WTC11 (cell line): ENCODE results near the gene XPNPEP3. TPM values are rescaled to one million over a fixed set of nuclear protein-coding genes. Genes with fewer than 3 reads are reported as not detected.
A peak's percentile ranks its signal among the peaks of the same experiment; 100 is the strongest.

Experiments
- ATAC-seq: fragments of 200-7000 bp; cut with Tn5 transposase; 2 replicates; pipeline ENCODE4 v1.10.0; 2021; ENCODE audit warnings: mild to moderate bottlenecking, moderate library complexity
- CTCF ChIA-PET: fragments of 300-600 bp; sonication (Branson Sonifier 250); formaldehyde crosslinking; loops from one replicate; lab custom pipeline; 2021; ENCODE audit warnings: antibody characterized with exemption; lab: Charles Lee
- POLR2A ChIA-PET: fragments of 350-600 bp; sonication (Branson Sonifier 250); formaldehyde crosslinking; loops from one replicate; lab custom pipeline; 2021; ENCODE audit warnings: antibody characterized with exemption; lab: Charles Lee
- DNase-seq: peaks from one replicate; pipeline ENCODE4 v3.0.0; 2021; ENCODE audit warnings: low spot score
- H3K27ac Mint-ChIP-seq: 2 replicates; pipeline ENCODE4 v1.8.0; 2021; ENCODE audit warnings: mixed read lengths
- H3K27me3 Mint-ChIP-seq: 2 replicates; pipeline ENCODE4 v1.8.0; 2021; ENCODE audit warnings: low read depth, mild to moderate bottlenecking, moderate library complexity, mixed read lengths
- H3K36me3 Mint-ChIP-seq: 2 replicates; pipeline ENCODE4 v1.8.0; 2021; ENCODE audit warnings: mixed read lengths
- H3K4me1 Mint-ChIP-seq: 2 replicates; pipeline ENCODE4 v1.8.0; 2022; ENCODE audit warnings: mixed read lengths
- H3K4me3 Mint-ChIP-seq: 2 replicates; pipeline ENCODE4 v1.8.0; 2021; ENCODE audit warnings: mild to moderate bottlenecking, moderate library complexity, mixed read lengths
- H3K9me3 Mint-ChIP-seq: 2 replicates; pipeline ENCODE4 v1.8.0; 2021; ENCODE audit warnings: mixed read lengths
- ATF1 ChIP-seq: sonication (generic); formaldehyde crosslinking; IDR thresholded peaks from 2 replicates; pipeline ENCODE4 v1.8.1; 2023; ENCODE audit warnings: mild to moderate bottlenecking, moderate library complexity, missing genetic modification reagents
- CBFB ChIP-seq: sonication (generic); formaldehyde crosslinking; IDR thresholded peaks from 2 replicates; pipeline ENCODE4 v1.8.1; 2022; ENCODE audit warnings: mild to moderate bottlenecking, low read depth, missing genetic modification reagents
- ETV6 ChIP-seq: sonication (generic); formaldehyde crosslinking; IDR thresholded peaks from 2 replicates; pipeline ENCODE4 v1.8.1; 2022; ENCODE audit warnings: mild to moderate bottlenecking, missing genetic modification reagents
- FOXK1 ChIP-seq: sonication (generic); formaldehyde crosslinking; IDR thresholded peaks from 2 replicates; pipeline ENCODE4 v1.8.0; 2022; ENCODE audit warnings: mild to moderate bottlenecking, moderate library complexity, missing genetic modification reagents
- GRHL2 ChIP-seq: fragments of 250-450 bp; sonication (Bioruptor Pico); IDR thresholded peaks from 2 replicates; pipeline ENCODE4 v1.8.0; 2022; ENCODE audit warnings: mild to moderate bottlenecking, moderate library complexity; ENCODE audit not compliant: insufficient replicate concordance, severe bottlenecking
- KAT7 ChIP-seq: sonication (generic); formaldehyde crosslinking; IDR thresholded peaks from 2 replicates; pipeline ENCODE4 v1.8.1; 2023; ENCODE audit warnings: missing genetic modification reagents, mild to moderate bottlenecking, borderline replicate concordance
- MYBL2 ChIP-seq: sonication (generic); formaldehyde crosslinking; IDR thresholded peaks from 2 replicates; pipeline ENCODE4 v1.8.1; 2023; ENCODE audit warnings: mild to moderate bottlenecking, moderate library complexity, missing genetic modification reagents
- NFATC4 ChIP-seq: fragments of 250-450 bp; sonication (Bioruptor Pico); IDR thresholded peaks from 2 replicates; pipeline ENCODE4 v1.9.0; 2021; ENCODE audit warnings: mild to moderate bottlenecking
- NFYB ChIP-seq: sonication (generic); formaldehyde crosslinking; conservative IDR thresholded peaks from 2 replicates; pipeline ENCODE4 v1.8.0; 2022; ENCODE audit warnings: low read depth, missing genetic modification reagents
- NR1H2 ChIP-seq: sonication (generic); formaldehyde crosslinking; IDR thresholded peaks from 2 replicates; pipeline ENCODE4 v1.9.0; 2021; ENCODE audit warnings: mild to moderate bottlenecking, moderate library complexity, missing genetic modification reagents
- OVOL2 ChIP-seq: fragments of 250-450 bp; sonication (Bioruptor Pico); IDR thresholded peaks from 2 replicates; pipeline ENCODE4 v1.9.0; 2021; ENCODE audit warnings: mild to moderate bottlenecking, borderline replicate concordance
- PRRX2 ChIP-seq: fragments of 250-450 bp; sonication (Bioruptor Pico); IDR thresholded peaks from 2 replicates; pipeline ENCODE4 v1.8.0; 2021; ENCODE audit warnings: mild to moderate bottlenecking
- SOX15 ChIP-seq: fragments of 250-450 bp; sonication (Bioruptor Pico); IDR thresholded peaks from 2 replicates; pipeline ENCODE4 v1.9.0; 2021; ENCODE audit warnings: mild to moderate bottlenecking
- ZBTB21 ChIP-seq: sonication (generic); formaldehyde crosslinking; IDR thresholded peaks from 2 replicates; pipeline ENCODE4 v1.8.1; 2023; ENCODE audit warnings: mild to moderate bottlenecking, missing genetic modification reagents, borderline replicate concordance
- ZNF121 ChIP-seq: sonication (generic); formaldehyde crosslinking; IDR thresholded peaks from 2 replicates; pipeline ENCODE4 v1.8.0; 2023; ENCODE audit warnings: missing genetic modification reagents
- ZNF317 ChIP-seq: sonication (generic); formaldehyde crosslinking; IDR thresholded peaks from 2 replicates; pipeline ENCODE4 v1.8.1; 2023; ENCODE audit warnings: low read depth, mild to moderate bottlenecking, moderate library complexity, missing genetic modification reagents, borderline replicate concordance
- ZNF416 ChIP-seq: fragments of 250-450 bp; sonication (Bioruptor Pico); IDR thresholded peaks from 2 replicates; pipeline ENCODE4 v1.9.0; 2021; ENCODE audit warnings: mild to moderate bottlenecking, inconsistent platforms
- total RNA-seq: library from RNA; stranded (reverse); gene quantifications from 3 replicates; pipeline ENCODE4 v1.2.3, GENCODE V29; 2021
- TF ChIP-seq, protein P1 (sequence below): sonication (generic); formaldehyde crosslinking; IDR thresholded peaks from 2 replicates; pipeline ENCODE4 v1.8.0; 2022; ENCODE audit warnings: mild to moderate bottlenecking, missing genetic modification reagents
- TF ChIP-seq, protein P2 (sequence below): sonication (generic); formaldehyde crosslinking; IDR thresholded peaks from 2 replicates; pipeline ENCODE4 v1.8.1; 2022; ENCODE audit warnings: missing genetic modification reagents, borderline replicate concordance
- TF ChIP-seq, protein P3 (sequence below): sonication (generic); formaldehyde crosslinking; IDR thresholded peaks from 2 replicates; pipeline ENCODE4 v1.8.0; 2022; ENCODE audit warnings: mild to moderate bottlenecking, missing genetic modification reagents
- TF ChIP-seq, protein P4 (sequence below): fragments of 250-450 bp; sonication (Bioruptor Pico); IDR thresholded peaks from 2 replicates; pipeline ENCODE4 v1.9.0; 2021; ENCODE audit warnings: mild to moderate bottlenecking
- TF ChIP-seq, protein P5 (sequence below): fragments of 200-600 bp; IDR thresholded peaks from 2 replicates; pipeline ENCODE4 v1.8.0; 2022; ENCODE audit warnings: antibody characterized with exemption
- TF ChIP-seq, protein P6 (sequence below): sonication (generic); formaldehyde crosslinking; IDR thresholded peaks from 2 replicates; pipeline ENCODE4 v1.8.0; 2022; ENCODE audit warnings: mild to moderate bottlenecking, missing genetic modification reagents
- TF ChIP-seq, protein P7 (sequence below): sonication (generic); formaldehyde crosslinking; IDR thresholded peaks from 2 replicates; pipeline ENCODE4 v1.8.0; 2023; ENCODE audit warnings: missing genetic modification reagents

XPNPEP3 gene
- total RNA-seq, 1 experiment from 2014 or later: 28.2 TPM

DNA sequence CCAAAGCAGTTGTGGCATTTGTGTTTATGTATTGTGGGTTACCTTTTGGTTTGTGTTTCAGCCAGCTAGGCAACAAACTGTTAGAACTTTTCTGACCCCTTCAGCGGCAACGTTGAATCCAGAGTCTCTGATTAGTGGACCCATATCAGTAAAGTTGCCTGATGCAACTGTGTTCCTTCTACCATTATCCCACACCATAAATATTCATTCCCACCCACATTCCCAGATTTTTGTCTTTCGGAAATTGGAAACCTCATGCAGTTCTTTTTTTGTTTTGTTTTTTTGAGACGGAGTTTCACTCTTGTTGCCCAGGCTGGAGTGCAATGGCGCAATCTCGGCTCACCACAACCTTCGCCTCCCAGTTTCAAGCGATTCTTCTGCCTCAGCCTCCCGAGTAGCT lies 63.6 kb downstream of the XPNPEP3 start (continued):
- TF ChIP-seq, protein P1, sequence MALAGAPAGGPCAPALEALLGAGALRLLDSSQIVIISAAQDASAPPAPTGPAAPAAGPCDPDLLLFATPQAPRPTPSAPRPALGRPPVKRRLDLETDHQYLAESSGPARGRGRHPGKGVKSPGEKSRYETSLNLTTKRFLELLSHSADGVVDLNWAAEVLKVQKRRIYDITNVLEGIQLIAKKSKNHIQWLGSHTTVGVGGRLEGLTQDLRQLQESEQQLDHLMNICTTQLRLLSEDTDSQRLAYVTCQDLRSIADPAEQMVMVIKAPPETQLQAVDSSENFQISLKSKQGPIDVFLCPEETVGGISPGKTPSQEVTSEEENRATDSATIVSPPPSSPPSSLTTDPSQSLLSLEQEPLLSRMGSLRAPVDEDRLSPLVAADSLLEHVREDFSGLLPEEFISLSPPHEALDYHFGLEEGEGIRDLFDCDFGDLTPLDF (CRISPR knock-in tag): no peak
- TF ChIP-seq ETV6 (CRISPR knock-in tag) (no peak), OVOL2 (no peak), MYBL2 (CRISPR knock-in tag) (no peak)
- TF ChIP-seq, protein P2, sequence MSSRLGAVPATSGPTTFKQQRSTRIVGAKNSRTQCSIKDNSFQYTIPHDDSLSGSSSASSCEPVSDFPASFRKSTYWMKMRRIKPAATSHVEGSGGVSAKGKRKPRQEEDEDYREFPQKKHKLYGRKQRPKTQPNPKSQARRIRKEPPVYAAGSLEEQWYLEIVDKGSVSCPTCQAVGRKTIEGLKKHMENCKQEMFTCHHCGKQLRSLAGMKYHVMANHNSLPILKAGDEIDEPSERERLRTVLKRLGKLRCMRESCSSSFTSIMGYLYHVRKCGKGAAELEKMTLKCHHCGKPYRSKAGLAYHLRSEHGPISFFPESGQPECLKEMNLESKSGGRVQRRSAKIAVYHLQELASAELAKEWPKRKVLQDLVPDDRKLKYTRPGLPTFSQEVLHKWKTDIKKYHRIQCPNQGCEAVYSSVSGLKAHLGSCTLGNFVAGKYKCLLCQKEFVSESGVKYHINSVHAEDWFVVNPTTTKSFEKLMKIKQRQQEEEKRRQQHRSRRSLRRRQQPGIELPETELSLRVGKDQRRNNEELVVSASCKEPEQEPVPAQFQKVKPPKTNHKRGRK (CRISPR knock-in tag): no peak
- TF ChIP-seq, protein P3, sequence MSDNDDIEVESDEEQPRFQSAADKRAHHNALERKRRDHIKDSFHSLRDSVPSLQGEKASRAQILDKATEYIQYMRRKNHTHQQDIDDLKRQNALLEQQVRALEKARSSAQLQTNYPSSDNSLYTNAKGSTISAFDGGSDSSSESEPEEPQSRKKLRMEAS (CRISPR knock-in tag): no peak
- TF ChIP-seq, protein P4, sequence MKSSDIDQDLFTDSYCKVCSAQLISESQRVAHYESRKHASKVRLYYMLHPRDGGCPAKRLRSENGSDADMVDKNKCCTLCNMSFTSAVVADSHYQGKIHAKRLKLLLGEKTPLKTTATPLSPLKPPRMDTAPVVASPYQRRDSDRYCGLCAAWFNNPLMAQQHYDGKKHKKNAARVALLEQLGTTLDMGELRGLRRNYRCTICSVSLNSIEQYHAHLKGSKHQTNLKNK (CRISPR knock-in tag): no peak

DNA sequence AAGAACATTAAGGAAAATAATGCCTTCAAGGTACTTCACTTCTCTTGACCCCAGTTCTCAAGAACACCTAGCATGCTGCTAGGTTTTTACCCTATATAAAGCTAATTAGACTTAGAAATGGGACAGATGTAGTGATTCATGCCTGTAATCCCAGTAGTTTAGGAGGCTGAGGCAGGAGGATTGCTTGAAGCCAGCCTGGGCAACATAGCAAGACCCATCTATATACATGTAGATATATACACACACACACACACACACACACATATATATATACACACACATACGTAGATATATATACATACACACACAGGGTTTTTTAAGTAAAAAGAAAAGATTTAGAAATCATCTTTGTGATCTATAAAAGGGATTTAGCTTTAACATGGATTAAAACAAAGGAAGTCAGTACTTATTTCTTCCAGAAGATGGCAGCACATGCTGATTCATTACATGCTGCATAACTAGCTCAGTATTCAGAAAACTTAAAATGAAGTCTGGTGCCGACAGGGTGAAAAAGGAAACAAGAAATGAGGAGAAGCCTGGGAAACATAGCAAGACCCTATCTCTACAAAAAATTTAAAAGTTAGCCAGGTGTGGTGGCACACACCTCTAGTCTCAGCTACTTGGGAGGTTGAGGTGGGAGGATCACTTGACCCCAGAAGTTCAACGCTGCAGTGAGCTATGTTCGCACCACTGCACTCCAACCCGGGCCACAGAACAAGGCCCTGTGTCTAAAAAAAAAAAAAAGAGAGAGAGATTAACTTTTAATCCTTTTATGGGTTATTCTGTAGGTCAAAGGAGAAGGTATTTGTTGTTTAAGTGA lies 65.7 kb downstream of the XPNPEP3 start:
- Mint-ChIP-seq H3K36me3 (peaks cover 37% of the 10 kb centered on the region), H3K9me3 (no peaks in the 10 kb centered on the region), H3K4me3 (no peak overlapping the region), H3K27me3 (no peaks in the 10 kb centered on the region), H3K4me1 (no peaks in the 10 kb centered on the region), H3K27ac (no peak overlapping the region; the same call in 1 of the 2 replicates)
- CTCF ChIA-PET: interaction anchor here (0.5 to 4.9 kb wide), 53 partner anchors 8 to 530 kb away, joined by 3 to 87 read pairs (median 4); partner anchors contain the start of genes EP300, RBX1, ST13 and TEF
- no peak for ATAC-seq
- DNase-seq: no peak
- POLR2A ChIA-PET: interaction anchor here (0.6 to 1.0 kb wide), 3 partner anchors 29 to 199 kb away, joined by 3 to 4 read pairs (median 3); partner anchors contain the start of gene RBX1
- TF ChIP-seq, protein P5, sequence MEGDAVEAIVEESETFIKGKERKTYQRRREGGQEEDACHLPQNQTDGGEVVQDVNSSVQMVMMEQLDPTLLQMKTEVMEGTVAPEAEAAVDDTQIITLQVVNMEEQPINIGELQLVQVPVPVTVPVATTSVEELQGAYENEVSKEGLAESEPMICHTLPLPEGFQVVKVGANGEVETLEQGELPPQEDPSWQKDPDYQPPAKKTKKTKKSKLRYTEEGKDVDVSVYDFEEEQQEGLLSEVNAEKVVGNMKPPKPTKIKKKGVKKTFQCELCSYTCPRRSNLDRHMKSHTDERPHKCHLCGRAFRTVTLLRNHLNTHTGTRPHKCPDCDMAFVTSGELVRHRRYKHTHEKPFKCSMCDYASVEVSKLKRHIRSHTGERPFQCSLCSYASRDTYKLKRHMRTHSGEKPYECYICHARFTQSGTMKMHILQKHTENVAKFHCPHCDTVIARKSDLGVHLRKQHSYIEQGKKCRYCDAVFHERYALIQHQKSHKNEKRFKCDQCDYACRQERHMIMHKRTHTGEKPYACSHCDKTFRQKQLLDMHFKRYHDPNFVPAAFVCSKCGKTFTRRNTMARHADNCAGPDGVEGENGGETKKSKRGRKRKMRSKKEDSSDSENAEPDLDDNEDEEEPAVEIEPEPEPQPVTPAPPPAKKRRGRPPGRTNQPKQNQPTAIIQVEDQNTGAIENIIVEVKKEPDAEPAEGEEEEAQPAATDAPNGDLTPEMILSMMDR: peak; percentile 59
- peak; percentile 92; the same call in 1 of the 2 replicates for TF ChIP-seq ZNF121 (CRISPR knock-in tag)
- no peak for TF ChIP-seq PRRX2

DNA sequence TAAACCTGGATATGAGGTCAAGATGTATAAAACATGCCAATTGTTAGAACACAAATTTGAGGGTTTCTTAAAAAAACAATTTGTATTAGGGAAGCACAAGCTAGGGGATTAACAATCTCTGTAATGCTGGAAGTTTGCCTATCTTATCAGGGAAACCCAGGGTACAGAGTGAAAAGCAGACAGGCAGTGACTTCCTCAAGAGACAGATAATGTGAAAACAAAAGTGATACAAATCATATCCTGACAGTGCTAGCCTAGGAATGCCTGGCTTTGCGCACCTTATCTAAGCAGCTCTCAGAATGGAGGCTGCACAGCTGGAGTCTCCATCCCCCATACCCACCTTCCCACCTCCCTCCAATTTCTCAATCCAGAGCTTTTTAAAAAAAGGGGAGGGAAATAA lies 71.7 kb downstream of the XPNPEP3 start:
- Mint-ChIP-seq H3K4me1 (no peaks in the 10 kb centered on the region), H3K9me3 (no peaks in the 10 kb centered on the region), H3K27ac (no peak overlapping the region), H3K4me3 (no peak overlapping the region), H3K36me3 (peaks cover 29% of the 10 kb centered on the region), H3K27me3 (no peaks in the 10 kb centered on the region)
- DNase-seq (no peak), ATAC-seq (no peak)
- CTCF ChIA-PET: interaction anchor here (0.7 kb wide), 3 partner anchors 72 to 149 kb away, joined by 3 to 4 read pairs (median 3); no protein-coding TSS in a partner anchor
- no peak for TF ChIP-seq KAT7 (CRISPR knock-in tag)
- no peak for TF ChIP-seq ZBTB21
- TF ChIP-seq ATF1: no peak
- no peak for TF ChIP-seq ZNF416 (CRISPR knock-in tag)
- POLR2A ChIA-PET: interaction anchor here (0.6 to 0.7 kb wide), 2 partner anchors 27 to 181 kb away, joined by 5 to 9 read pairs; no protein-coding TSS in a partner anchor

DNA sequence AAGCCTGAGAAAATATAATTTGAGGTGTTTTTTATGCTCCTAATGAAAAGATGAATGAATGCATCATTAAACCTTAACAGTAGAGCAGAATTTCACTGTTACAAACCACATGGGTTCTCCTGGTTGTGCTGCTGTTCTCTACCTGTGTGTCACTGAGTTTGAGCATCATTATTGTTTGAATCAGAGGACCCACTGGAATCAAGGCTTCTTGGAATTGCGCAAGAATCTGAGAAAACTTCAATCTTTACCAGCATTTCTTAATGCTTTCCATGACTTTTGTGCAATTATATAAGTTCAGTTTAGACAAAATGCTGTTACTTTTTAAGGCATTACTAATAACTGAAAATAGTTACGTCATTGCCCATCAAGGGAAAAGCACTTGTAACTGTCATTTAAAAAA lies 75.4 kb downstream of the XPNPEP3 start:
- Mint-ChIP-seq H3K4me1 (no peaks in the 10 kb centered on the region), H3K4me3 (no peak overlapping the region), H3K9me3 (no peaks in the 10 kb centered on the region), H3K36me3 (0 out of 2 replicates have a peak, but pooled peaks cover 9% of the 10 kb centered on the region), H3K27ac (no peak overlapping the region), H3K27me3 (no peaks in the 10 kb centered on the region)
- DNase-seq: no peak
- ChIA-PET CTCF (no interaction called here), POLR2A (no interaction called here)
- no peak for TF ChIP-seq ZNF317 (CRISPR knock-in tag)
- no peak for TF ChIP-seq SOX15 (CRISPR knock-in tag)
- no peak for TF ChIP-seq NR1H2 (CRISPR knock-in tag)
- no peak for TF ChIP-seq NFATC4
- no peak for TF ChIP-seq FOXK1 (CRISPR knock-in tag)
- TF ChIP-seq, protein P6, sequence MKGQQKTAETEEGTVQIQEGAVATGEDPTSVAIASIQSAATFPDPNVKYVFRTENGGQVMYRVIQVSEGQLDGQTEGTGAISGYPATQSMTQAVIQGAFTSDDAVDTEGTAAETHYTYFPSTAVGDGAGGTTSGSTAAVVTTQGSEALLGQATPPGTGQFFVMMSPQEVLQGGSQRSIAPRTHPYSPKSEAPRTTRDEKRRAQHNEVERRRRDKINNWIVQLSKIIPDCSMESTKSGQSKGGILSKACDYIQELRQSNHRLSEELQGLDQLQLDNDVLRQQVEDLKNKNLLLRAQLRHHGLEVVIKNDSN (CRISPR knock-in tag): no peak
- no peak for TF ChIP-seq ZNF416 (CRISPR knock-in tag)
- TF ChIP-seq, protein P7, sequence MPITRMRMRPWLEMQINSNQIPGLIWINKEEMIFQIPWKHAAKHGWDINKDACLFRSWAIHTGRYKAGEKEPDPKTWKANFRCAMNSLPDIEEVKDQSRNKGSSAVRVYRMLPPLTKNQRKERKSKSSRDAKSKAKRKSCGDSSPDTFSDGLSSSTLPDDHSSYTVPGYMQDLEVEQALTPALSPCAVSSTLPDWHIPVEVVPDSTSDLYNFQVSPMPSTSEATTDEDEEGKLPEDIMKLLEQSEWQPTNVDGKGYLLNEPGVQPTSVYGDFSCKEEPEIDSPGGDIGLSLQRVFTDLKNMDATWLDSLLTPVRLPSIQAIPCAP (CRISPR knock-in tag): no peak
- no peak for TF ChIP-seq CBFB
- TF ChIP-seq GRHL2 (CRISPR knock-in tag): no peak
- TF ChIP-seq NFYB (CRISPR knock-in tag): no peak
- ATAC-seq: no peak
